T-helper 2 cell (primary cell): ENCODE results near the gene TMC1.

Source experiments
- DNase-seq, 5 experiments: peaks; one replicate each; pipeline versions ENCODE4 v3.0.0 to v3.0.0-alpha.2; 2012 to 2022

TMC1 gene

DNA sequence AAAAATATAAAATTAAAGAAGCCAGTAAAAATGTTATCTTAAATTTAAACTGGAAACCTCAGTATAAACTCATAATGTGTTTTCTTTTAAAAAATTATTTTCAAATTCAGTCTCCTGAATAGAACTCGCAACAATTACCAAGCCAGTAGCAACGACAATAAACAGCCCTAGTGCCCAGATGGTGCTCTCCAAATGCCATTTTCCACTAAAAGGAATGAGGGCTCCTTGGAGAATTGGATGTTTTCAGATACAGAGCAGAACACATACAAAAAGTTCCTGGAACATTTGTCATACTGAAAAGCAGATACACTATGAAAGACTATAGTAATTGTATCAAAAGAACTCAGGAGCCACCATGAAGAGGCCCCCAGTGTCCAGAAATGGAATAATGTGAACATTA is 97.4 kb downstream of the TMC1 start:
- no peak for DNase-seq

DNA sequence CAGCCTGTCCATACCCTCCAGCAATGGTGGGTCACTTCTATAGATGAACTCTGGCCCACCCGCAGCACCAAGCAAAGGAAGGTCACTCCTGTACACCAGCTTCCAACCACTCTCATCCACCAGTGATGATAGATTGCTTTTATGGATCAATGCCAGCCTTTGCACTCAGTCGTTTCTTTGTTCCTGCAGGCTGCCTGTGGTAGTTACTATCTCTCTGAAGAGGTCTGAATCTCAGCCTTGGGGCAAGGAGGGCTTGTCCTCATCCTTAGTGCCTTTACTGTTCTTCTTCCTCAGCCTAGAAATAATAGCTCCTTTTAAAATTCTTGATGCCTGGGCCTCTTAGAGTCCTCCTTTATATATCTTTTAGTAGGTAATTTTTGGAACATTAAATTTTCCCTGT is 100.8 kb downstream of the TMC1 start:
- no peak for DNase-seq

DNA sequence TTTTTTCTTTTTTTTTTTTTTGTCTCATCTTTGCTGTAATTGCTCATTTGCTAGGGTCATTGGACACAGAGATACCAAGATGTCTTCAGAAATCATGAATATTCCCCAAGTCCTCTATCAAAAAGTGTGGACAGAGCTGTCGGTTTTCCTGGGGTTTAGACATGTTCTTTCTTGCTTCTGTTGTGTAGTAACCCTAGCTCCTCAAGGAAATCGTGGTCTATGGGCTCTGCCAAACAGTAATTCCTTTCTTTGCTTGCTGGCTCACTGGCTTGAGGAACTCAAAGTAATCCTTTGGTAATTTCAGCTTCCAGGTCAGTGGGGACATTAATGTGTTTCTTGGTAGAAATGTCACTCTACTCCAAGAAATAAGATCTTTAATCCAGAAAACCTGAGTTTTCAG is 101.7 kb downstream of the TMC1 start:
- no peak for DNase-seq

DNA sequence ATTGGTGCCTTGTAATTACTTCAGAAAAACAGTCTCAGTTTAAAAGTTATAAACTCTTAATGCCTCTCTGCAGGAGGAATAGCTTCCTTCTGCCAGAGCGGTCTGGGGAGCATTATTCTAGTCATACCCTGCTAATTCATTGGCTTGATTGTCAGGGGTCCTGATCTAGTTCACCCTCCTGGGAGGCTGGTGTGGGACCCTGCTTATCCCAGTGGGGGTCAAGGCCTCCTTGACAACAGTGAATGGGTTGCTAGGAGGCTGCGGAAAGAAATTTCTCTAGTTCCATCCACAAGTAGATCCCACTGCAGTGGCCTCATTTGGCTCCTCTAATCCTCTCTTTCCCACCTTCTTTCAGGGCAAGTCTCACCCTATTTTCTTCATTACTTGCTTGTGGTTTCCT is 105.7 kb downstream of the TMC1 start:
- no peak for DNase-seq

DNA sequence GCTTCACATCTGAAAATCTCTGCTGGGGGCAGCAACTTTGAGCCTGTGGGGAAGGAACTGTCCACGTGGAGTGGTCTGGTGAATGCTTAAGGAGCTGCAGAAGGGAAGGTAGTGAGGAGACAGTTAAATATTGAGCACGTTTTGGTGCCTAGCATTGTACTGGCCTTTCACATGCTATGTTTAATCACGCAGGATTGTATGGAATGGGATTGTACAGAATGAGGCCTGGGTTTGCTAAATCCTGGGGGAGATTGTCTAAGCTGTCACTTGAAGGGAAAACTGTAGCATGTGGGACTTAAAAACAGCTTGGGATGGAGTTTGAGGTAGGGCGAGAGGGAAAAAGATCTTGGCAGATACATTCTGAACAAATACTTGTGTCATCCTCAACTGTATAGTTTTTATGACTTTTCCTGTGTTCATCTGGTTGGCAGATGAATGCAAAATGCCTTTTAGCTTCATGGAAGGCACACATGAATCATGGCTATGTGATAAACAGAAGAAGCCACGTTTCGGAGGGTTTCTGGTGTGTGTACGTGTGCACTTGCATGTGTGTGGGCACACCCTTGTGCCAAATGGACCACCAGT is 106.6 kb downstream of the TMC1 start:
- no peak for DNase-seq

DNA sequence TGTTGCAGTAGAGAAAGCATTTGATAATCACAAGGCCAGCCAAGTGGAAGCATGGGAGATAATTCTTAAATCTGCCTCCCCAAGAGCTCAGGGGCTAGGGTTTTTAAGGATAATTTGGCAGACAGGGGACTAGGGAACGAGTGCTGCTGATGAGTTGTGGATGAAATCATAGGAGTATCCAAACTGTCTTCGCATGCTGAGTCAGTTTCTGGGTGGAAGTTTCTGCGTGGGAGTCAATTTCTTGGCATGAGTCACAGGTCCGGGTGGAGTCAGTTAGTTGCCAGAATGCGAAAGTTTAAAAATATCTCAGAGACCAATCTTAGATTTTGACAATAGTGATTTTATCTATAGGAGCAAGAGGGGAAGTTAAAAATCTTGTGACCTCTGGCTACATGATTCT is 112.6 kb downstream of the TMC1 start:
- DNase-seq: peak in 2 of 5 experiments; percentile 7 to 40

DNA sequence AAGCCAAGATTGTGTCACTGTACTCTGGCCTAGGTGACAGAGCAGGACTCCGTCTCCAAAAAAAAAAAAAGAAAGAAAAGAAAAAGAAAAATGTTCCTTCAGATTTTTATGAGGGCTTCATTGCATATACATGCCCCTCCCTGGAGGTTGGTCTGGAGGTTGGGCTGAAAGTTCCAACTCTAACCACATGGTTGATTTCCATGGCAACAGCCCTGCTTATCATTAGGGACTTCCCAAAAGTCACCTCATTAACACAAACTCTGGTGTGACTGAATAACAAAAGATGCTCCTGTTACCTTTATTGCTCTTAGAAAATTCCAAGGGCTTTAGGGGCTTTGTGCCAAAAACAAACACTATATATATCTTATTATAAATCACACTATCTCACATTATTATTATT is 113.8 kb downstream of the TMC1 start:
- DNase-seq: peak in 1 of 5 experiments; percentile 74

DNA sequence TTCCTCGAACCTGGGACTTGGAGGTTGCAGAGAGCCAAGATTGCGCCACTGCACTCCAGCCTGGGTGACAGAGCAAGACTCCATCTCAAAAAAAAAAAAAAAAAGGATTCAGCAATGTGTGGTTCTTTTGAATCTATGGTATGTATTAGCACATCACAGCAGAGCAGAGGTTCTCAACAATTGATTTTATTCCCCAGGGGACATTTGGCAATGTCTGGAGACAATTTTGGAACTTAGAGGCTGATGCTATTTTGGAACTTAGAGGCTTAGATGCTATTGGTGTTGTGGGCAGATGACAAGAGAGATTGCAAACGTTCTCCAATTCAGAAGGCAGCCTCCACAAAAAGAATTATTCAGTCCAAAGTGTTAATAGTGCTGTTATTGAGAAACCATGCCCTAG is 115.2 kb downstream of the TMC1 start:
- no peak for DNase-seq

DNA sequence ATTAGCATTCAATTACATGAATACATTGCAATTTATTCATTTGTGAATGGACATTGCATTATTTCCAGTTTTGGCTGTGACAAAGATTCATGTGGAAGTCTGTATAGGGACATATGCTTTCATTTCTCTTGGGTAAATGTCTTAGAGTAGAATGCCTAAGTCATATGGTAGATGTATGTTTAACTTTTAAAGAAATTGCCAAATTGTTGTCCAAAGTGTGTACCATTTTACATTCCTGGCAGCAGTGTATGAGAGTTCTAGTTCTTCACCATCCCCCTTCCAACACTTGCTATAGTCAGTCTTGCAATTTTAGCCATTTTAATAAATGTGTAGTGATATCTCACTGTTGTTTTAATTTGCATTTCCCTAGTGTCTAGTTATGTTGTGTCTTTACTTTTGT is 122.2 kb downstream of the TMC1 start:
- DNase-seq: no peak

DNA sequence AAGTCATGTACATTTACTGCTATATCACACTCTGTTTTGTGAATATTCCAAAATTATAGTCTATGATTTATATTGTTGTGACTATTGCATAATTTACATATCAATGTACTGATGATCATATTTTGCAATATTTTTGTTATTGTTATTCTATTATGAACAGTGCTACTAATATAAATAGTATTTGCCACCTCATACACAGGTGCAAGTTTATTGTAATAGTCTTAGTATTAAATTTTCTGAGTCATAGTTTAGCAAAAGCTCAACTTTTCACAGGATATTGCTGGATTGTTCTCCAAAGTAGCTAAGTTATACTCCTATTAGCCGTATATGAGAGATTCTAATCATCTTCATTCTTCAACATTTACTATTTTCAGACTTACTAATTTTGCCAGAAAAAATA is 124.7 kb downstream of the TMC1 start:
- DNase-seq: no peak

DNA sequence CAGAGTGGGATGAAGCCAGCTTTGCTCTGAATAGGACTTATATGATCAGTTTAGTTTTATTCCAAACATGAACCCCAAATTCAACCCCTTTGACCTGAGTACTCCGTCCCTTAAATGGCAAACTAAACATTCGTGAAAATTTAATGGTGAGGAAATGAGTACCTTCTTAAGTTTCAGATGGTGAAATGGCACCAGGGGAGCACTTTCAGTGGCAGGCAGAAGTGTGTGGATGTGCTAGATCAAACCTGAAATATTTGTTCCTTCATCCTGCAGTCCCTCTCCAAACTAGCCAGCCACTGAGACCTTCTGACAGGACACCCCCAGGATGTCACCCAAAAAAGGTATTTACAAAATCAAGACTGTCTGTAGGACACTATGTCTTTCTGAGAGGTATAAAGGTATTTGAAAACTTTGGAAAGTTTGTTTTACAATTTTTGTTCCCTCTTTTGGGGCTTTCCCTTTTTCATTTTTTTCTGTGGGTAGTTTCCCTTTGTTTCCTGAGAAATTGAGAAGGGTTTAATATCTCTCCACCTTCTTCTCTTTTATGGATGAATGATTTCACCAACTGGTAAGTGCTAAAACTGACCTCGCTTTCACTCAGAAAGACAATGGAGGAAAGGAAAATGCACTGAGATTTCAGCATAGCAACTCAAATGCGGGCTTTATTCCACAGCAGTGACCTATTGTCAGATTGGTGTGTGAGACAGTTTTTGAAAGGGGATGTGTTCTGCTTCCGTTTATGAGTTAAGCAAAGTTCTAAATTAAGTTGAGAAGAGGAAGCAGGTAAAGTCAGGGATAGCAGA is 127.1 kb downstream of the TMC1 start:
- no peak for DNase-seq

DNA sequence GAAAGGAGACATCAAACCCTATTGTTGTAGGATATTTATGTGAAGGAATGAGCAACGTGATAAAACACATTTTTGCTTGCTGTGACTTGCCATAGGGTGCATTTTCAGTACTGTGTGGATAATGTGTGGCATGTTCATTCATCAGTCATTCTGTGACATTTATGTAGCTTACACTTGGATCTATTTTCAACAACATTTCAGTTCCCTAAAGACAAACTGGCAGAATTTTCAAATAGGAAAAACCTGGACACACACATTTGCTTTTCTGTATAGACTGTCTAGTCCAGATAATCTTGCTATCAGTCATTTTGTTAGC is 127.7 kb downstream of the TMC1 start:
- no peak for DNase-seq

DNA sequence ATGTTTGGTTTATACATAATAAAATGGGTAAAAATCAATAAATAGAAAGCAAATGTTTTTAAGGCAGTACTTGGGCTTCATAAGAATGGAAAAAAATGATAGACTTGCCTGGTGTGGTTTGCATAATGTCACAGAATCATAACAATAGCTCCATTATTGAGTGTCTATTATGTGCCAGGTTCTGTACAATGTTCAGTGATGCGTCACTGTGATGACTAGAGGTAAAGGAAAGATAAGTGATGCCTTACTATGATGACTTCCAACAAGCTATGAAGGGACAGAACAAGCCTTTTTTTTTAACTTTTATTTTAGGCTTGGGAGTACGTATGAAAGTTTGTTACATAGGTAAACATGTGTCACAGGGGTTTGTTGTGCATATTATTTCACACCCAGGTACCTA is 128.8 kb downstream of the TMC1 start:
- no peak for DNase-seq

DNA sequence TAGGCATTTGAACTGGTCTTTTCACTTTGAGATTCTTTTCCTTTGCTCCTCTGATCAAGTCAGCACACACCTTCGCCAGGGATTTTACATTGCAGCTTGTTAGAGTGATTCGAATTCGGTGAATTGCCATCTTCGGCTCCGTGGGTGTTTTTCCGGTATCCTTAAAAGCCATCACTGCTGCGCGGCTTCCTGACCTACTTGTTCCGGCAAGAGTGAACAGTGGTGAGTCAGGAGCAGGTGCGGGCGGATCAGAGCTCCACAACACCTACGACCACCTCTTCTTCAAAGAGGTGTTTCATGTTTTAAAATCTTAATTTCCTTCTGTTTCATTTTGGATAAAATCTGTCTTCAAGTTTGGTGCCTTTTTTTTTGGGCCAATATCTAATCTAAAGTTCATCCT is 134.6 kb downstream of the TMC1 start:
- no peak for DNase-seq

DNA sequence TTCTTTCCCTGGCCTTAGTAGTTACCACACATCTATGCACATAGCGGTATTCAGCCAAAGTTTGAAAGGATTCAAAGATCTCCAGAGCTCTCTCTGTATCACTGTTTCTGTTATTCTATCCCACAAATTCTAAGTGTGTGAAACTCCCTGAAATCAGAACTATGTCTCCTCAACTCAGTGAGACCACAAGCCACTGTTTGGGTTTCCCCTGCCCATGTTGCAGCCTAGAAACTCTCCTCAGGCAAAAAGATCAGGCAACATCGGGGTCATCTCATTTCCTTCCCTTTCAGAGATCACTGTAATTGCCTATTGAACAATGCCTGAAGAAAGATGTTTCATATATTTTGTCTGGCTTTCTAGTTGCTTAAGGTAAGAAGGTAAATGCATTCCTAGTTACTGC is 135.6 kb downstream of the TMC1 start:
- DNase-seq: peak in 1 of 5 experiments; percentile 2

DNA sequence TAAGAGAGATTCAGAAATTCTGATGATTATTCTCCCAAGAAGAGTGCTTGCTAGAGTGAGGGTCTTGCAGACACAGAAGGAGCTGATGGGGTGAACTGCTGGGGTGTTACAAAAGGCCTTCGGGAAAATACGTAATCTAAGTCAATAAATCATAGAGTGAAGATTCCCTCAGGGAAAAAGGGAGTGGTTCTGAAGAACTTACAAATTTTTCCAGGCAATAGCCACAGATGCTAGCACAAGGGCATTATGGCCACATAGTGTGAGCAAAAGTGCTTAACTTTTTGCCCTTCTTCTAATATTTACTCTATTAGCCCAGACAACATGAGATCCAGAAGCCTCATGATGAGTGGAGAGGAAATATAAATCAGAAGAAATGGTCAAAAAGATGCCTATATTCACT is 137.3 kb downstream of the TMC1 start:
- no peak for DNase-seq

DNA sequence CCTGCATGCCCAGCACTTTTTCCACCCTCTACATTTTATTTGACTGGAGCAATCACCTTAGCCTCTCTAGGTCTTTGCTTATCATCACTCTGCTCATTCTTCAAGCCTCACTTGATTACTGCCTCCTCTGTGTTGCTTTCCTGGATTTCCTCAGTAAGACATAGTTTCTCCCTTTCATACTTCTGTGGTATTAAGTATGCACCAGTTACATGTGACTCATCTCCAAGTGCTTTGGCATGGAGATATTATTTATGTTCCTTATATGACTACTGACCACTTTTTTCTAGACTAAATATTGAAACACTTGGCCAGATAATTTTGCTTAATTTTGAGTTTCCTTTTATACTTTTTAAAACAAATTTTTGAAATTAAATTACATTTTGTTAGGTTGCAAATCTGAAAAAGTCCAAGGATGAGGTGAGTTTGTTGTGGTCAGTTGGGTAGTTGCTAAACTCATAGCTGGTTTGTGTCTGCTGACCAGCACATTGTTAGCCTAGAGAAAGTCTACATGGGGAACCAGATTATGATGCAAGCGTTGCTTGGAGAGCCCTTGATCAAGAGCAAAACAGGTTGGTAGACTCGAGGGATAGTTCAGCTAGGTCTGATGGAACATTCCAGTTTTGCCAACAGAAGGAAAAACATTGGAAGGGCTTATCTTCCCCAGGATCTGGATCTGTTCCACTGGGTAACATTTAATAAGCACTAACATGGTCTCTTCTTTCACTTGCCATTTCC is 140.2 kb downstream of the TMC1 start:
- DNase-seq: no peak

DNA sequence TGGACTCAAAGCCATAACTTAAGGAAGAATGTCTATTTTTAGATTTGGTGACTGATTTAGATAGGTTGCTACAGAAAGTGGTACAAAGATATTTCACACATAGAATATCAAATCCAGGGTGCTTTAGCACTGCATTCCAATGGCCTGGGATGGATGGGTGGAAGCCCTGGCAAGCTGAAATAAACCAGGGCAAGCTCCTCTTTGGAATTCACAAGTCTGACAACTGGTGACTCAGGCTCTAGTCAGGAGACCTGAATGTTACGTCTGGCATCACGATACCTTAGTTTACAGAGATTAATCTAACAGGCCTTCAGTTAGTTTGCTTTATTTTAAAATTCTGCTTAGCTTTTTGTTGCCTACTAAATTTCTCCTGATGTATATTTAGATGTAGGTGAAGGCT is 144.0 kb downstream of the TMC1 start:
- no peak for DNase-seq

DNA sequence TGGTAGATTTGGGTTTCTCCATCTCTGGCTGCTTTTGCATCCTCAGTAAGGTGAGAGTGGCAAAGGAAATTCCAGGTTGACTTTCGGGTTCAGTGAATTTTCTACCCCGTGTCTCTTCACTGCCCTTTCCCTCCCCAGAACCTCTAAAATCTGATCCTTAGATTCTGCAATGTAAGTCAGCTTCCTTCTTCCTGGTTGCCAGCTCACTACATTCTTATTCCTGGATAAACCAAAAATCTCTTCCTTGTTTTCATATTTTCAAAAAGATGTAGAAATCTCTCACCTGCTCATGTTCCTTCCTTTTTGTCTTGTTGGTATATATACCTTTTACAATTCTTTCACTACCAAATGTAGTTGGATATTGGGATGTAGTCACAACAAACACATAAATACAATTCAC is 145.8 kb downstream of the TMC1 start:
- no peak for DNase-seq

DNA sequence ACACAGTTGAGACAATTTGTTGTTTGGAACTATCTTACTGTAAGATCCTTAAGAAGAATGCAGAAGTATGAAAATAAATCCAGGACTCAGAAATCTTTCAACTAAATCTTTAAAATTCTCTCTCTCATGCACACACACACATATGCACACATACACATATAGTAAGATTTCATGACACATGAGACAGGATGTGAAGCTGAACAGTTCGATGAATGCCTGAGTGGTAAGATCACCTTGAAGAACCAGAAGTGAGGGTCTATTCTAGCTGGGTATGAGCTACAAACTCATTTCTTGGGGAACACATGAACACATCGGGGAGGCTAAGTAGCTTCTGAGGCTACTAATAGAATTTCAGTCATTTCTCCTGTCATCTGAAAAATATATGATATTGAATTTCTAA is 153.6 kb downstream of the TMC1 start:
- no peak for DNase-seq

DNA sequence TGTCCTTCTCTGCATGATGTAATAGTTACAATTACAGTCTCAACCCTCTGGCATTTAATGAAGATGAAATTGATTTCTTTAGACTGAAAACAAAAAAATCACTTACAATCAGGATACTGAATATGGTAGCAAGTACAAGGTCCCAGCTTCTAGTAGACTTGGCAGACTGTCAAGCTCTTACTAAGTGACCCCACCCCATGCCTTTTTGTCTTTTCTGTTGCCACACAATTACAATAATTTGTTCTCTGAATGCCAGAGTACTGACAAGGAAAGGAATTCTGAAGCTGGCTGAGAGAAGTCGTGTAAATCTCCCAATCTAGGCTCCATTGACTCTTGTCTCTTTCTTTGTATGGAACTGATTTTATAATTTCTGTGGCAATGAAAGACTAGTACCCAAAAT is 154.2 kb downstream of the TMC1 start:
- DNase-seq: no peak

DNA sequence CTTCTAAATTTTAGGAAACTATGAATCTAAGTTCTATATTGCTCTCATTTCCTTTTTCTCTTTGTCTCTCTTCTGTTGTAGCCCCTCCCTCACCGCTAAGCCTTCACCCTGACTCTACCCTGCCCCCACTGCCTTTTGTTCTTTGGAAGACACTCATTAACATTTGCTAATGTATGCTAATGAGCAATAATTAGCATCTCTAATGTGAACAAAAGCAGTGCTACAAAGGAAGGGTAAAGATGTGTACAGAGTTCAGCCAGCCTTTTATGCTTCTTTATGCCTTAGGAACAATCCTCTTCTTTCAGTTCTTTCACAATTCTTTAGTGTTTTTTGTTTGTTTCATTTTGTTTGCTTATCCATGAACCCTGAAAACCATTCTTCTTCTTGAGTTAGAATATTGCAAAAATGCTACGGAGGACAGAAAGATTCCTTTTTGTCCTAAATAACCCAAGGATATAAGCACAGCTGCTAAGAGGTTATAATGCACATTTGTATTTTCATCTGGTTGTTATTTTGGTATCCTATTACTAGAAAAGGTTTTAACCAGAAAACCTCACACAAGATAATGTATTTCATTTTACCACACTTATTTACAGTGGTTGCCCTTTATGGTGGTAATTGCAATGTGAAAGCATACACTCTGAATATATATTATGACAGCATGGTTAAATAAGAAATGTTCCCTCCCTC is 159.3 kb downstream of the TMC1 start:
- no peak for DNase-seq

DNA sequence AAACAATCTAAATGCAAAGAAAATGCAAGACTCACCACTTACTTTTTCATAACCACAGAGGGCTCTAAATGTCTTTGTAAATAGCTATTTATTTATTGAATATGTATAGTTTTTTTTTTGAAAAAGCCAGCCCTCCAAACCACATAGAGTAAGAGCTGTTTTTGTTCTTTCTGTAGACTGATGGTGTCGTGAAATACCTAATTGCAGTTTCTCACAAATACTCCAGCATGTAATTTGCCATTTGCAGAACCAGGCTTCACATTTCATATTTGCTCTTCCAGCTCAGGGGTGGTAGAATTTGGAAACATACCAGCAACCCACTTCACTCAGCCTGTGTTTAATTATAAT is 159.8 kb downstream of the TMC1 start:
- DNase-seq: no peak

DNA sequence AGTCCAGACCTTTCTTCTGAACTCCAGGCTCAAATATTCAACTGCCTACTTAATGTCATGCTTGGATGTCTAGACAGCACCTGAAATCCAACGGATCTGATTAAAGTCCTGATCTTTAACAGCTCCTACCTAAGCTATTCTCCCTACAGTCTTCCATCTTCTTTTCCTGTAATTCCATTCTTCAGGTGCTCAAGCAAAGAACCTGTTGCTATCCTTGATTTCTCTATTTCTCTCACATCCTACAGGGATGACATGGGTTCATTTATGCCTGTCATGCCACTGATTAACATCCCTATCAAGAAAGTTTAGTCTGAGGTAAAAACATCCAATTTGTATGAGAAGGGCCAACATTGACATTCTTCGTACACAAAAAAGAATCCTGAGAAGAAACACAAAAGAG is 163.2 kb downstream of the TMC1 start:
- no peak for DNase-seq
